Duodenal mucosa (tissue), 2 donors: ENCODE results near the gene EHD3.

ENCODE experiments used
- H3K27ac ChIP-seq: one replicate; pipeline ENCODE4 v1.7.0; 2013; ENCODE audit warnings: low read depth, low read length
- H3K27me3 ChIP-seq, 2 donors: one replicate each; pipeline ENCODE4 v1.7.0; 2013; ENCODE audit warnings: low read length in 2 of 2, control low read depth in 1 of 2; ENCODE audit not compliant: insufficient read depth in 2 of 2, control insufficient read depth in 1 of 2
- H3K36me3 ChIP-seq, 2 donors: one replicate each; pipeline ENCODE4 v1.7.0; 2013; ENCODE audit warnings: low read length in 2 of 2, control low read depth in 1 of 2; ENCODE audit not compliant: insufficient read depth in 2 of 2, control insufficient read depth in 1 of 2
- H3K4me1 ChIP-seq, 2 donors: one replicate each; pipeline ENCODE4 v1.7.0; 2013; ENCODE audit warnings: low read length in 2 of 2, control low read depth in 1 of 2; ENCODE audit not compliant: insufficient read depth in 2 of 2, control insufficient read depth in 1 of 2
- H3K4me3 ChIP-seq, 2 donors: one replicate each; pipeline ENCODE4 v1.7.0; 2013; ENCODE audit warnings: low read length in 2 of 2, low read depth in 1 of 2
- H3K9ac ChIP-seq, 2 donors: one replicate each; pipeline ENCODE4 v1.7.0; 2013; ENCODE audit warnings: low read length in 2 of 2, low read depth in 1 of 2
- H3K9me3 ChIP-seq, 2 donors: one replicate each; pipeline ENCODE4 v1.7.0; 2013; ENCODE audit warnings: low read length in 2 of 2, control low read depth in 1 of 2; ENCODE audit not compliant: control insufficient read depth in 1 of 2

Gene EHD3

GRCh38 chr2:31234683-31235503 is 941 bp downstream of the EHD3 start:
- H3K27ac ChIP-seq: no peak overlapping the region
- peak overlapping the region; percentile 78 to 80 for H3K4me3 ChIP-seq
- peaks cover 8 to 11% of the 10 kb centered on the region in 2 donors for H3K4me1 ChIP-seq
- H3K9me3 ChIP-seq: no peaks in the 10 kb centered on the region
- H3K9ac ChIP-seq: peak overlapping the region; percentile 32 to 48
- H3K27me3 ChIP-seq: peaks cover 0 to 10% of the 10 kb centered on the region in 2 donors
- H3K36me3 ChIP-seq: no peaks in the 10 kb centered on the region

GRCh38 chr2:31235504-31235902 is 1.6 kb downstream of the EHD3 start:
- Histone ChIP-seq H3K27me3 (peaks cover 0 to 6% of the 10 kb centered on the region in 2 donors), H3K9me3 (no peaks in the 10 kb centered on the region), H3K4me3 (no peak overlapping the region), H3K36me3 (no peaks in the 10 kb centered on the region), H3K9ac (no peak overlapping the region), H3K27ac (no peak overlapping the region), H3K4me1 (peaks cover 8 to 11% of the 10 kb centered on the region in 2 donors)

GRCh38 chr2:31236433-31237205 is 2.7 kb downstream of the EHD3 start:
- no peaks in the 10 kb centered on the region for H3K36me3 ChIP-seq
- H3K9ac ChIP-seq: no peak overlapping the region
- peaks cover 0 to 6% of the 10 kb centered on the region in 2 donors for H3K27me3 ChIP-seq
- H3K4me1 ChIP-seq: peaks cover 8 to 11% of the 10 kb centered on the region in 2 donors
- no peaks in the 10 kb centered on the region for H3K9me3 ChIP-seq
- H3K4me3 ChIP-seq: no peak overlapping the region
- H3K27ac ChIP-seq: no peak overlapping the region

GRCh38 chr2:31237348-31238017 is 3.5 kb downstream of the EHD3 start:
- H3K4me3 ChIP-seq: no peak overlapping the region
- no peaks in the 10 kb centered on the region for H3K9me3 ChIP-seq
- H3K4me1 ChIP-seq: peaks cover 8 to 11% of the 10 kb centered on the region in 2 donors
- H3K27me3 ChIP-seq: peaks cover 0 to 6% of the 10 kb centered on the region in 2 donors
- H3K36me3 ChIP-seq: no peaks in the 10 kb centered on the region
- no peak overlapping the region for H3K9ac ChIP-seq
- H3K27ac ChIP-seq: no peak overlapping the region

- Histone ChIP-seq H3K36me3 (no peaks in the 10 kb centered on the region), H3K4me1 (peaks cover 5 to 11% of the 10 kb centered on the region in 2 donors), H3K9ac (no peak overlapping the region), H3K9me3 (no peaks in the 10 kb centered on the region), H3K27ac (no peak overlapping the region), H3K27me3 (peaks cover 0 to 6% of the 10 kb centered on the region in 2 donors), H3K4me3 (no peak overlapping the region)
Observed at GRCh38 chr2:31238126-31238905, 4.4 kb downstream of the EHD3 start.

- Histone ChIP-seq H3K27ac (no peak overlapping the region), H3K4me3 (no peak overlapping the region), H3K36me3 (no peaks in the 10 kb centered on the region), H3K4me1 (peaks cover 0 to 11% of the 10 kb centered on the region in 2 donors), H3K9ac (no peak overlapping the region), H3K27me3 (peaks cover 0 to 6% of the 10 kb centered on the region in 2 donors), H3K9me3 (no peaks in the 10 kb centered on the region)
Observed at GRCh38 chr2:31238906-31239592, 5.1 kb downstream of the EHD3 start.

GRCh38 chr2:31239593-31240177 is 5.7 kb downstream of the EHD3 start:
- no peaks in the 10 kb centered on the region for H3K9me3 ChIP-seq
- H3K4me1 ChIP-seq: peaks cover 0 to 5% of the 10 kb centered on the region in 2 donors
- peaks cover 0 to 1% of the 10 kb centered on the region in 2 donors for H3K27me3 ChIP-seq
- no peak overlapping the region for H3K27ac ChIP-seq
- H3K36me3 ChIP-seq: no peaks in the 10 kb centered on the region
- no peak overlapping the region for H3K9ac ChIP-seq
- no peak overlapping the region for H3K4me3 ChIP-seq

GRCh38 chr2:31240381-31241365 is 6.7 kb downstream of the EHD3 start:
- Histone ChIP-seq H3K36me3 (no peaks in the 10 kb centered on the region), H3K9me3 (no peaks in the 10 kb centered on the region), H3K27me3 (no peaks in the 10 kb centered on the region), H3K4me1 (no peaks in the 10 kb centered on the region), H3K9ac (no peak overlapping the region), H3K27ac (no peak overlapping the region), H3K4me3 (no peak overlapping the region)
